ENCODE results near the gene HSPB1. TPM values are rescaled to one million over a fixed set of nuclear protein-coding genes. Genes with fewer than 3 reads are reported as not detected.

Gene HSPB1
- total and polyA plus RNA-seq, 2 of the 13 experiments (the other 11 are each of a cell fraction or from before 2014, with no cell fraction given), result 21.0 to 38.6 TPM

- peak; percentile 80; the same call in 1 of the 2 replicates for TF ChIP-seq ETV6 (CRISPR knock-in tag; conservative IDR thresholded peaks at IDR 0.05)
- 0 out of 2 replicates have a peak, but pooled peaks have one; percentile 69 for TF ChIP-seq HNRNPL (IDR thresholded peaks at IDR 0.05; ENCODE audit: low read depth, low read length)
- no peak for TF ChIP-seq KDM6A (CRISPR knock-in tag; IDR thresholded peaks at IDR 0.05; ENCODE audit: low read depth)
- TF ChIP-seq PHF8 (CRISPR knock-in tag; IDR thresholded peaks at IDR 0.05), result peak; percentile 46; the same call in 1 of the 2 replicates
- TF ChIP-seq HNRNPUL1 (IDR thresholded peaks at IDR 0.05; ENCODE audit: low read depth, low read length), result no peak
- peak; percentile 53; the same call in 1 of the 2 replicates for TF ChIP-seq ELF1 (CRISPR knock-in tag; IDR thresholded peaks at IDR 0.05)
- TF ChIP-seq SMAD1 (CRISPR knock-in tag; IDR thresholded peaks at IDR 0.05; ENCODE audit: borderline replicate concordance, low read depth), result 0 out of 2 replicates have a peak, but pooled peaks have one; percentile 23
- TF ChIP-seq GFI1 (CRISPR knock-in tag; IDR thresholded peaks at IDR 0.05; ENCODE audit: borderline replicate concordance), result peak; percentile 53; the same call in 1 of the 2 replicates
- peak; percentile 62 for TF ChIP-seq NCOA2 (CRISPR knock-in tag; IDR thresholded peaks at IDR 0.05)
- TF ChIP-seq KMT2B (CRISPR knock-in tag; IDR thresholded peaks at IDR 0.05), result 0 out of 2 replicates have a peak, but pooled peaks have one; percentile 43
- TF ChIP-seq FOXJ3 (CRISPR knock-in tag; IDR thresholded peaks at IDR 0.05; ENCODE audit: borderline replicate concordance), result 0 out of 2 replicates have a peak, but pooled peaks have one; percentile 36
- TF ChIP-seq THAP11 (CRISPR knock-in tag; IDR thresholded peaks at IDR 0.05), result peak; percentile 85
- peak; percentile 49 for TF ChIP-seq ZFP36 (IDR thresholded peaks at IDR 0.05; ENCODE audit: borderline replicate concordance, low read depth, low read length, partially characterized antibody)
- TF ChIP-seq, protein P1, sequence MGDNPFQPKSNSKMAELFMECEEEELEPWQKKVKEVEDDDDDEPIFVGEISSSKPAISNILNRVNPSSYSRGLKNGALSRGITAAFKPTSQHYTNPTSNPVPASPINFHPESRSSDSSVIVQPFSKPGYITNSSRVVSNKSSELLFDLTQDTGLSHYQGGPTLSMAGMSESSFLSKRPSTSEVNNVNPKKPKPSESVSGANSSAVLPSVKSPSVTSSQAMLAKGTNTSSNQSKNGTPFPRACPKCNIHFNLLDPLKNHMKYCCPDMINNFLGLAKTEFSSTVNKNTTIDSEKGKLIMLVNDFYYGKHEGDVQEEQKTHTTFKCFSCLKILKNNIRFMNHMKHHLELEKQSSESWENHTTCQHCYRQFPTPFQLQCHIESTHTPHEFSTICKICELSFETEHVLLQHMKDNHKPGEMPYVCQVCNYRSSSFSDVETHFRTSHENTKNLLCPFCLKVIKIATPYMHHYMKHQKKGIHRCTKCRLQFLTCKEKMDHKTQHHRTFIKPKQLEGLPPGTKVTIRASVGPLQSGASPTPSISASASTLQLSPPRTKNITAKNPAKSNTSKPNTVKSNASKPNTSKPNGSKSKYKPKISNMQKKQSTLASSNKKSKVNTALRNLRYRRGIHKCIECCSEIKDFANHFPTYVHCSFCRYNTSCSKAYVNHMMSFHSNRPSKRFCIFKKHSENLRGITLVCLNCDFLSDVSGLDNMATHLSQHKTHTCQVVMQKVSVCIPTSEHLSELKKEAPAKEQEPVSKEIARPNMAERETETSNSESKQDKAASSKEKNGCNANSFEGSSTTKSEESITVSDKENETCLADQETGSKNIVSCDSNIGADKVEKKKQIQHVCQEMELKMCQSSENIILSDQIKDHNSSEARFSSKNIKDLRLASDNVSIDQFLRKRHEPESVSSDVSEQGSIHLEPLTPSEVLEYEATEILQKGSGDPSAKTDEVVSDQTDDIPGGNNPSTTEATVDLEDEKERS (CRISPR knock-in tag; IDR thresholded peaks at IDR 0.05), result 0 out of 2 replicates have a peak, but pooled peaks have one; percentile 52
- peak; percentile 88; the same call in 1 of the 2 replicates for TF ChIP-seq KDM2A (CRISPR knock-in tag; IDR thresholded peaks at IDR 0.05; ENCODE audit: borderline replicate concordance, low read depth)
- peak; percentile 65; the same call in 1 of the 2 replicates for TF ChIP-seq SOX5 (CRISPR knock-in tag; IDR thresholded peaks at IDR 0.05; ENCODE audit: borderline replicate concordance)
- TF ChIP-seq HNRNPH1 (optimal IDR thresholded peaks at IDR 0.05; ENCODE audit: low read depth, low read length), result no peak
- no peak for TF ChIP-seq ZNF569 (CRISPR knock-in tag; IDR thresholded peaks at IDR 0.05; ENCODE audit: borderline replicate concordance)
- TF ChIP-seq ZBTB7B (CRISPR knock-in tag; IDR thresholded peaks at IDR 0.05), result peak; percentile 70; the same call in 1 of the 2 replicates
- TF ChIP-seq, protein P2, sequence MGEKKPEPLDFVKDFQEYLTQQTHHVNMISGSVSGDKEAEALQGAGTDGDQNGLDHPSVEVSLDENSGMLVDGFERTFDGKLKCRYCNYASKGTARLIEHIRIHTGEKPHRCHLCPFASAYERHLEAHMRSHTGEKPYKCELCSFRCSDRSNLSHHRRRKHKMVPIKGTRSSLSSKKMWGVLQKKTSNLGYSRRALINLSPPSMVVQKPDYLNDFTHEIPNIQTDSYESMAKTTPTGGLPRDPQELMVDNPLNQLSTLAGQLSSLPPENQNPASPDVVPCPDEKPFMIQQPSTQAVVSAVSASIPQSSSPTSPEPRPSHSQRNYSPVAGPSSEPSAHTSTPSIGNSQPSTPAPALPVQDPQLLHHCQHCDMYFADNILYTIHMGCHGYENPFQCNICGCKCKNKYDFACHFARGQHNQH (CRISPR knock-in tag; IDR thresholded peaks at IDR 0.05), result peak; percentile 76
- 0 out of 2 replicates have a peak, but pooled peaks have one; percentile 25 for TF ChIP-seq SIN3B (IDR thresholded peaks at IDR 0.05; ENCODE audit: low read length)
- TF ChIP-seq ZNF724P (CRISPR knock-in tag; IDR thresholded peaks at IDR 0.05; ENCODE audit: borderline replicate concordance), result no peak
Observed at GRCh38 chr7:76314042-76314721, 11.7 kb downstream of the HSPB1 start (continued).

All from HepG2 (cell line).